Glutamatergic neuron (in vitro differentiated cells): ENCODE results near the gene CORO7. TPM values are rescaled to one million over a fixed set of nuclear protein-coding genes. Genes with fewer than 3 reads are reported as not detected.
A peak's percentile ranks its signal among the peaks of the same experiment; 100 is the strongest.

ENCODE experiments used
- DNase-seq: peaks from one replicate; pipeline ENCODE4 v3.0.0; 2022
- H3K27ac Mint-ChIP-seq: one replicate; pipeline ENCODE4 v1.8.0; 2020; ENCODE audit warnings: mild to moderate bottlenecking, mixed read lengths, inconsistent platforms; ENCODE audit not compliant: unreplicated experiment
- H3K27me3 Mint-ChIP-seq: one replicate; pipeline ENCODE4 v1.8.0; 2020; ENCODE audit warnings: mild to moderate bottlenecking, moderate library complexity, mixed read lengths, inconsistent platforms; ENCODE audit not compliant: unreplicated experiment
- H3K36me3 Mint-ChIP-seq: one replicate; pipeline ENCODE4 v1.8.0; 2020; ENCODE audit warnings: mild to moderate bottlenecking, mixed read lengths, inconsistent platforms; ENCODE audit not compliant: unreplicated experiment
- H3K4me1 Mint-ChIP-seq: one replicate; pipeline ENCODE4 v1.8.0; 2020; ENCODE audit warnings: mild to moderate bottlenecking, low read depth, mixed read lengths, inconsistent platforms; ENCODE audit not compliant: unreplicated experiment
- H3K4me3 Mint-ChIP-seq: one replicate; pipeline ENCODE4 v1.8.0; 2020; ENCODE audit warnings: mild to moderate bottlenecking, mixed read lengths, inconsistent platforms; ENCODE audit not compliant: unreplicated experiment
- H3K9me3 Mint-ChIP-seq: one replicate; pipeline ENCODE4 v1.8.0; 2020; ENCODE audit warnings: mild to moderate bottlenecking, moderate library complexity, mixed read lengths, inconsistent platforms; ENCODE audit not compliant: unreplicated experiment
- CTCF ChIP-seq: fragments of 200-600 bp; sonication (generic); IDR thresholded peaks from one replicate; pipeline ENCODE4 v1.5.0; 2021; ENCODE audit not compliant: partially characterized antibody, unreplicated experiment
- long read RNA-seq: library from polyadenylated mRNA; unstranded; transcript quantifications from one replicate; pipeline ENCODE4 v2.0.0, GENCODE V29; 2020; ENCODE audit not compliant: unreplicated experiment
- total RNA-seq: library from RNA; stranded (reverse); fragmentation: NEBNext Ultra II Directional; extraction: Animal tissue kit (Norgen Biotek cat#: 25700); gene quantifications from one replicate; pipeline ENCODE4 v1.2.1, GENCODE V29; 2021; ENCODE audit not compliant: unreplicated experiment

The CORO7 gene
- total RNA-seq = 200 TPM
- long read RNA-seq, transcript CORO7-201 (28 exons, 3,540 nt) = major isoform, 19 of 41 reads
- long read RNA-seq, partial matches to known transcripts = 11 of 41 reads
- long read RNA-seq, other reads (novel, unspliced or antisense) = 10 of 41 reads

- peaks cover 14% of the 10 kb centered on the region for H3K27me3 Mint-ChIP-seq
- no peak for TF ChIP-seq CTCF
- H3K4me1 Mint-ChIP-seq = peaks cover 22% of the 10 kb centered on the region
- H3K36me3 Mint-ChIP-seq = no peaks in the 10 kb centered on the region
- peak within 1 kb of the TSS; percentile 91 for H3K4me3 Mint-ChIP-seq
- peak within 1 kb of the TSS; percentile 91 for H3K27ac Mint-ChIP-seq
- DNase-seq = peak; percentile 97
- peaks cover 13% of the 10 kb centered on the region for H3K9me3 Mint-ChIP-seq
Observed at GRCh38 chr16:4416200-4417032, at the start of gene CORO7. Gene CORO7, minus strand, starts transcription at chr16:4416596. Its CDS starts 78 bp downstream, at chr16:4416518.

- H3K27ac Mint-ChIP-seq = no peak overlapping the region
Observed at GRCh38 chr16:4463522-4464163, 47.2 kb upstream of the CORO7 start.

GRCh38 chr16:4461250-4462085 lies 45.1 kb upstream of the CORO7 start:
- peaks cover 5% of the 10 kb centered on the region for H3K4me1 Mint-ChIP-seq
- no peak overlapping the region for H3K4me3 Mint-ChIP-seq
- no peak overlapping the region for H3K27ac Mint-ChIP-seq
- peaks cover 4% of the 10 kb centered on the region for H3K27me3 Mint-ChIP-seq
- H3K9me3 Mint-ChIP-seq = peaks cover 8% of the 10 kb centered on the region
- TF ChIP-seq CTCF = no peak
- no peak for DNase-seq
- H3K36me3 Mint-ChIP-seq = no peaks in the 10 kb centered on the region

More at GRCh38 chr16:4463522-4464163, 47.2 kb upstream of the CORO7 start:
- no peak overlapping the region for H3K4me3 Mint-ChIP-seq
- peaks cover 10% of the 10 kb centered on the region for H3K9me3 Mint-ChIP-seq
- no peak for TF ChIP-seq CTCF
- H3K4me1 Mint-ChIP-seq = peaks cover 5% of the 10 kb centered on the region
- no peak for DNase-seq
- peaks cover 2% of the 10 kb centered on the region for H3K27me3 Mint-ChIP-seq
- H3K36me3 Mint-ChIP-seq = no peaks in the 10 kb centered on the region

- H3K36me3 Mint-ChIP-seq = no peaks in the 10 kb centered on the region
- peaks cover 4% of the 10 kb centered on the region for H3K27me3 Mint-ChIP-seq
- no peak for TF ChIP-seq CTCF
- peak overlapping the region; percentile 28 for H3K27ac Mint-ChIP-seq
- peaks cover 7% of the 10 kb centered on the region for H3K4me1 Mint-ChIP-seq
- H3K9me3 Mint-ChIP-seq = peaks cover 8% of the 10 kb centered on the region
- no peak for DNase-seq
- H3K4me3 Mint-ChIP-seq = no peak overlapping the region
Observed at GRCh38 chr16:4460936-4461249, 44.5 kb upstream of the CORO7 start.
